PFSK-1 (cell line): ENCODE data around the gene FOCAD.

Experiments
- POLR2AphosphoS5 ChIP-seq: IDR thresholded peaks from 2 replicates; pipeline ENCODE4 v1.6.1; 2012; ENCODE audit warnings: low read depth, mild to moderate bottlenecking, control low read depth, low read length, moderate library complexity
- SIN3A ChIP-seq: IDR thresholded peaks from 2 replicates; pipeline ENCODE4 v1.6.1; 2012; ENCODE audit warnings: mild to moderate bottlenecking, low read length, moderate library complexity, borderline replicate concordance; ENCODE audit not compliant: insufficient read depth
- TAF1 ChIP-seq: IDR thresholded peaks from 2 replicates; pipeline ENCODE4 v1.6.1; 2012; ENCODE audit warnings: low read length, control low read depth, borderline replicate concordance; ENCODE audit not compliant: insufficient read depth
- TF ChIP-seq, protein P1 (sequence below), 2 experiments: IDR thresholded peaks; 2 replicates each; pipeline versions ENCODE4 v1.6.1 to v1.8.0; 2011 to 2012; ENCODE audit warnings: low read depth in 2 of 2, low read length in 2 of 2, control low read depth in 1 of 2, inconsistent platforms in 1 of 2, mild to moderate bottlenecking in 1 of 2, moderate library complexity in 1 of 2; ENCODE audit not compliant: insufficient read depth in 1 of 2

DNA sequence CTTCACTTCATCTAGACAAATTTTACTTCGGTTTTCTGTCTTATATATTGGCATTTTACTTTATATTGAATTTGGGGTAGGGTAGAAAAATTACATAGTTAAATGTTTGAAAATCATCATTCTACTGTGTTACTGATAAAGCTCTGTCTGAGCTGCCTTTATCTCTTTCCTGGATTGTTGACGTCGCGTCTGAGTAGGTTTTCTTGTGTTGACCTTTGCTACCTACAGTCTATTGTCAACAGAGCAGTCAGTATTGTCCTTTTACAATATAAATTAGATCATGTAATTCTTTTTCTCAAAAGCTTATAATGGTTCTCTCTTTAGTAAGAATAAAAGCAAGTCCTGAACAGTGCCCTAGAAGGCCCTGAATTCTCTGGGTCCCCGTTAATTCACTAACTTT, 219.2 kb downstream of the FOCAD start:
- TF ChIP-seq SIN3A (no peak), POLR2AphosphoS5 (no peak), TAF1 (no peak)
- TF ChIP-seq, protein P1, sequence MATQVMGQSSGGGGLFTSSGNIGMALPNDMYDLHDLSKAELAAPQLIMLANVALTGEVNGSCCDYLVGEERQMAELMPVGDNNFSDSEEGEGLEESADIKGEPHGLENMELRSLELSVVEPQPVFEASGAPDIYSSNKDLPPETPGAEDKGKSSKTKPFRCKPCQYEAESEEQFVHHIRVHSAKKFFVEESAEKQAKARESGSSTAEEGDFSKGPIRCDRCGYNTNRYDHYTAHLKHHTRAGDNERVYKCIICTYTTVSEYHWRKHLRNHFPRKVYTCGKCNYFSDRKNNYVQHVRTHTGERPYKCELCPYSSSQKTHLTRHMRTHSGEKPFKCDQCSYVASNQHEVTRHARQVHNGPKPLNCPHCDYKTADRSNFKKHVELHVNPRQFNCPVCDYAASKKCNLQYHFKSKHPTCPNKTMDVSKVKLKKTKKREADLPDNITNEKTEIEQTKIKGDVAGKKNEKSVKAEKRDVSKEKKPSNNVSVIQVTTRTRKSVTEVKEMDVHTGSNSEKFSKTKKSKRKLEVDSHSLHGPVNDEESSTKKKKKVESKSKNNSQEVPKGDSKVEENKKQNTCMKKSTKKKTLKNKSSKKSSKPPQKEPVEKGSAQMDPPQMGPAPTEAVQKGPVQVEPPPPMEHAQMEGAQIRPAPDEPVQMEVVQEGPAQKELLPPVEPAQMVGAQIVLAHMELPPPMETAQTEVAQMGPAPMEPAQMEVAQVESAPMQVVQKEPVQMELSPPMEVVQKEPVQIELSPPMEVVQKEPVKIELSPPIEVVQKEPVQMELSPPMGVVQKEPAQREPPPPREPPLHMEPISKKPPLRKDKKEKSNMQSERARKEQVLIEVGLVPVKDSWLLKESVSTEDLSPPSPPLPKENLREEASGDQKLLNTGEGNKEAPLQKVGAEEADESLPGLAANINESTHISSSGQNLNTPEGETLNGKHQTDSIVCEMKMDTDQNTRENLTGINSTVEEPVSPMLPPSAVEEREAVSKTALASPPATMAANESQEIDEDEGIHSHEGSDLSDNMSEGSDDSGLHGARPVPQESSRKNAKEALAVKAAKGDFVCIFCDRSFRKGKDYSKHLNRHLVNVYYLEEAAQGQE (IDR thresholded peaks at IDR 0.05; ENCODE audit: insufficient read depth in 1 of 2, low read depth in 2 of 2, low read length in 2 of 2), result no peak
